Stimulated activated CD4-positive, alpha-beta T cell treated with anti-CD3 and anti-CD28 coated beads, TNF-alpha, amount 100 ng/mL, for 24 hours (primary cell): ENCODE data around the gene MAB21L2.

ENCODE experiments used
- DNase-seq, 3 experiments: peaks; one replicate each; pipeline ENCODE4 v3.0.0-alpha.2; 2020; ENCODE audit warnings: low read depth in 3 of 3

Gene MAB21L2

GRCh38 chr4:150609131-150609530 is 27.2 kb downstream of the MAB21L2 start:
- DNase-seq = no peak

DNA sequence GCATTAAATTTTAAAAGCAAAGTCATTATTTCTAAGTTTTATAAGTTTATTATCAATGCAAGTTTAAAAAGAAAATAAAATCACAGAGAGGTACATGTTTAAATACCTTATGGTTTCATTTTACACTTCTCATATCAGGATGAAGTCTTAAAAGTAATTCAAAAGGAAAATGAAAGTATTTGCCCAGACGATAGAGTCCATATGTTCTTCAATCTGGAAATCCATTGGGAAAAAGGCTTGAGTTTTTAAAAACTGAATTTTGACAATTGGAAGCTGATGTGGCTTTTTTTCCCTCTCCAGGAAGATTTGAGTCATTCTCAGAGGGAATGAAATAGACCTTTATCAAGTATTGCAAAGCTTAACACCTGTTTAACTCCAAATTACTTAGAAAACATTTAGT is 37.1 kb downstream of the MAB21L2 start:
- DNase-seq = no peak

- DNase-seq = no peak
Observed at GRCh38 chr4:150624055-150624454, 42.1 kb downstream of the MAB21L2 start.

DNA sequence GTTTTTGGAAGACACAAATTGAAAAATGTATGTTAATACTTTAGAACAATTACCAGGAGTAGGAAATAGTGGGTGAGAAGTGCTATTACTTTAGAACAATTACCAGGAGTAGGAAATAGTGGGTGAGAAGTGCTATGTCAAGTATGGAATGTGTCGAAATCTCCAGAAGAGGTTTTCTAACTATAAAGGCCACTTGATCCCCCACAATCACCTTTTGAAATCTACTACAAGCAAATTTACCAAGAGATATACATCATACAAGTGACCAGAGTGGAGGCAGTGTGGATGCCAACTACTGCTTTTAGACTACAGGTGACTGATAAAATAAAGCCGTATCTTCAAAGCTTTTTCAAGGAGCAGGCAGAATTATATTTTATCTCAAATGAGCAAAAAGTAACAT is 43.1 kb downstream of the MAB21L2 start:
- no peak for DNase-seq

DNA sequence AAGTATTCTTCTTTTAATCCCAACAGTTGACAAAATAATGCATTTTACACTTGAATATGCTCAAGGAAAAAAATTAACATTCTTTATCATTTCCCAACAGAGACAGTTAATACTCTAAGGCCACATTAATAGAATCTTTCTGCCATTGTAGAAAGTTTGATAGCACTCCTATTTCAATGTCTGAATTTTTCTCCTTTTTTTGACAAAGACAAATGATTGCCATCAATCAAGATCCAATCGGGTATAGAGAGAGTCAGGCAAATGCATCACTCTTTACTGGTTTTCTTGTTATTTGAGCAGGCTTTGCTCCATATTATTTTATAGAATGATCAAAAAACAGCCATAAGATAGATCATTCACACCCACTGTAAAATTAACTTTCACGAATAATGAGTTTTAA is 46.1 kb downstream of the MAB21L2 start:
- no peak for DNase-seq

GRCh38 chr4:150632639-150633038 is 50.7 kb downstream of the MAB21L2 start:
- no peak for DNase-seq
